Activated CD4-positive, alpha-beta T cell treated with anti-CD3 and anti-CD28 coated beads for 4 hours (primary cell): ENCODE results near the gene DNAJC2.
"Not testable (repeated sequence)": the region's sequence is repeated elsewhere in the genome, so short reads cannot be mapped to it uniquely, and the experiment has no call there.

Source experiments
- DNase-seq, 2 donors: peaks; one replicate each; pipeline ENCODE4 v3.0.0-alpha.2; 2020

Gene DNAJC2

DNA sequence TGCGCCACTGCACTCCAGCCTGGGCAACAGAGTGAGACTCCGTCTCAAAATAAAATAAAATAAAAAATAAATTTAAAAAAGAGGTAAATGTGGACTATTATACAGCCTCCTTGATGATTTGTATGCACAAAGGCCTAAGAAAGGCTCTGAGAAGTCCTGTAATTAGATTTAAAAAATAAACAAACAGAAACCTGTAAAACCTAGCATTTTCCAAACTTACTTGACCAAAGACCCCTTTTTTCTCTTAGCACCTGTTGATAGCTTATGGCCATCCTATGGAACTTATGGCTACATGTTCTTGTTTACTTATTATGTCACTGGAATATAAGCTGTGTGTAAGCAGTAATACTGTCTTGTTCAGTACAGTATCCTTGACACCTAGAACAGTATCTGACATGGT lies 5.7 kb downstream of the DNAJC2 start:
- DNase-seq, result no peak

DNA sequence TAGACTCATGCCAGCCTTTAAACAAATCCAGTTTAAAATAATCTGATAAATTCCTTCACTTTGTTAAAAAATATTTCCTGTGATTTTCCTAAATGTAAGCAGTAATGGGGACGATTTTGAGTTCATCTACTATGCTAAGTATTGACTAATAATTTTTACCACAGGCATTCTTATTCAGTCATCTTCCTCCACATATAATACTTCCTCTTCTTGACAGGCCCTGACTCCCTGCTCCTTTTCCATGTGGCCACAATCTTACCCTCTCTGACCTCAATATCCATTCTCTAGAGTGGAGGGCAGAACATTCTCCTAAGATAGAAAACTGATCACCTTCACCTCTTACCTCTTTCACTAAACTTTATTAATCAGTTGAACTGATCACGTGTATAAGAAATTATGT lies 7.8 kb downstream of the DNAJC2 start:
- no peak for DNase-seq

GRCh38 chr7:103325744-103326143 lies 18.8 kb downstream of the DNAJC2 start:
- DNase-seq, result no peak

- no peak for DNase-seq
Measured at GRCh38 chr7:103317009-103317408, 27.6 kb downstream of the DNAJC2 start.

- DNase-seq, result no peak
Measured at GRCh38 chr7:103316380-103316941, 28.1 kb downstream of the DNAJC2 start.

DNA sequence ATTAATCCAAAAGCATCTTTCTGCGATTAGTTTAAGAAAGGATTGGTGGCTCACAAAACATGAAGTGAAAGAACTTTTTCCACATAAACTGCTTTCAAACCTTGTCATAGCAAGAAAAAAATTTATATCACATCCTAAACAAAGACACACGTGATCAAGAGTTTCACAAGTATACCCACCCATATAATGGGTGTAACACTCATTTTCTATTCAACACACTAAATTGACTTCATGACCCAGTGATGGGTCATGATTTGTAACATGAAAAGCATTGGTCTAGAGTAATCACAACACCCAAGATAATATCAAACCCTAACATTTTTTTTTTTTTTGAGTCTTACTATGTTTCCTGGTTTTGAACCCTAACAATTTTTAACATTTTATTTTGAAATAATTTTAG lies 29.7 kb downstream of the DNAJC2 start:
- no peak for DNase-seq

DNA sequence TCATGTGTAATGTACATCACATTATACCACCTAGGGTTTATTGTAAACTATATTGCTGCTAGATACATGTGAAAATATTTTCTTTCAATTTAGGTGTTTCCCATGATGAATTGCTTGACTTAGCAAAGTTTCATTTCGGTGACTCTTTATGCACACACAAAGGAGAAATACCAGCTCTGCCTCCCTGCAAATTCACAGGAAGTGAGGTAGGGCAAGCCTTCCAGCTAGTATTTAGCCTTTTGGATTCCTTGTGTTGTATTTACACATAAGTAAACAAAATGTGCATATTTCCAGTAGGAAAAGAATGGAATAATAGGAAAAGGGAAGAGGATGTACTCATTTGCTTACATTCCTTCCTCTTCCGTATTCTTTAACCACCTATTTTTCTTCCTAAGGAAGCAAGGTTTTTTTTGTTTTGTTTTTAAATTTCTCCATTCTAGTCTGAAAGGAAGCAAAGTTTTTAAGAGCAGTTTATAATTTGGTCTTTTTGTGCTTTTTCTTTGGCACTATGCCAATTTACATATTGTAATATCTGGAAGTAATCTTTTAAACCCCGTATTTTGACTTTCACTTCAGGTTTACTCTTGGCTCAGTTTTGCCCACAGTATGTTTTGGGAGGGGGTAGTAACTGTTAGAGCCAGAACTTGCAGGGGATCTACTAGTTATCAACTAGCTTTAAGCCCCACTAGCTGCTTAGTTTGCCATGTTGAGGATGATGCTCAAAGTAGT lies 36.9 kb downstream of the DNAJC2 start:
- DNase-seq, result no peak

- DNase-seq, result no peak
Measured at GRCh38 chr7:103301441-103301840, 43.1 kb downstream of the DNAJC2 start.

GRCh38 chr7:103299660-103300059 lies 44.9 kb downstream of the DNAJC2 start:
- DNase-seq, result no peak

GRCh38 chr7:103297837-103298179 lies 46.8 kb downstream of the DNAJC2 start:
- DNase-seq, result no peak

GRCh38 chr7:103296901-103297836 lies 47.4 kb downstream of the DNAJC2 start, which contains the start of gene PMPCB:
TSS of gene PMPCB (plus strand) at chr7:103297435. CDS start at chr7:103297460, 25 bp downstream.
- DNase-seq, result peak; percentile 91 to 95

DNA sequence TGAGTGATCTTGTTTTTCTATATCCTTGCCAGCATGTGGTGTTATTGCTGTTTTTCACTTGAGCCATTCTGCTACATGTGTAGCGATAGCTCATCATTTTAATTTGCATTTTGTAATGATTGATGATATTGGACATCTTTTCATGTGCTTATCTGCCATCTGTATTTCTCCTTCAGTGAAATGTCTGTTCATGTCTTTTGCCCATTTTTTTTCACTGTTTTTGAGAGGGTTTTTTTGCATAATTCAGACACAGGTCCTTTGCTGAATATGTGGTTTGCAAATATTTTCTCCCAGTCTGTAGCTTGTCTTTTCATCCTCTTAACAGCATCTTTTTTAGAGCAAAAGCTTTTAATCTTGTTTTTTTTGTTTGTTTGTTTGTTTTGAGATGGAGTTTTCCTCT lies 51.0 kb downstream of the DNAJC2 start:
- no peak for DNase-seq

GRCh38 chr7:103292122-103292521 lies 52.4 kb downstream of the DNAJC2 start:
- no peak for DNase-seq

DNA sequence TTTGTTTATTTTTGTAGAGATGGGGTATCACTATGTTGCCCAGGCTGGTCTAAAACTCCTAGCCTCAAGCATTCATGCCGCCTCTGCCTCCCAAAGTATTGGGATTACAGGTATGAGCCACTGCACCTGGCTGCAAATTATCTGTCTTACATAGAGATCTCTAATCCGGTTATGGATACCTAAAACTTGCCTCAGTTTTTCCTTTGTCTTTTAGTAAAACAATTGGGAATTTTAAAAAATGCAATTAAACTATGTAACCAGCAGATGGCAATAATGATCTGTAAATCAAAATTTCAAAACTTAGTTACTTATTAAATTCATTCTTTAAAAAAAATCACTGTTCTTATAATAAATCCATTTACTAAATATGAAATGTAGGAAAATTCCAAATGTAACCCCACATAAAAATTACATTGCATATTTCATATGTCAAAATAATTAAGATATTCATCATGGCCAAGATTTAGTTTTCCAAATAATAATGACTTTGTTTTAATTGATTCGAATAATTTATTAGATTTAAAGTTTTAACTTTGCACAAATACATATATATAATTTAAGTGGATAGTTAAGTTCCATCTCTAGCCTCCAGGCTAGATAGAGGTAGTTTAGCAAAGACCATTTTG lies 61.7 kb downstream of the DNAJC2 start:
- DNase-seq, result not testable (repeated sequence)

DNA sequence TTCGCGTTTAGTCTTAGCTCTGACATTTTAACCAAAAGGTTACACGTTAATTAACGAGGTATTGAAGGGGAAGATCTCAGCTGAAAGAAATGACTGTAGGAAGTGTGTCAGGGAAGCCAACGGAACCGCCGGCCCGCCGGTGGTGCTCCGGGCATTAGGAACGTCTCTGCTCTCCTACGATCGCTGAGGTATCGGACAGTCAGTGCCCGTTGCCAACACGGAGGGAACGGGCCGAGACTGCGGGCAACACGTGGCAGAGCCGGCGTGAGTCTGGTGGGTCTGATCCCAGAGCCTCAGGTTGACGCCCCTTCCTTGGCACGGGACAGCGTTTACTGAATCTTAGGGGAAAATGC lies 63.8 kb downstream of the DNAJC2 start:
- DNase-seq, result peak in 1 of 2 donors; percentile 5

GRCh38 chr7:103279963-103280802 lies 64.4 kb downstream of the DNAJC2 start:
- DNase-seq, result peak; percentile 89 to 91

DNA sequence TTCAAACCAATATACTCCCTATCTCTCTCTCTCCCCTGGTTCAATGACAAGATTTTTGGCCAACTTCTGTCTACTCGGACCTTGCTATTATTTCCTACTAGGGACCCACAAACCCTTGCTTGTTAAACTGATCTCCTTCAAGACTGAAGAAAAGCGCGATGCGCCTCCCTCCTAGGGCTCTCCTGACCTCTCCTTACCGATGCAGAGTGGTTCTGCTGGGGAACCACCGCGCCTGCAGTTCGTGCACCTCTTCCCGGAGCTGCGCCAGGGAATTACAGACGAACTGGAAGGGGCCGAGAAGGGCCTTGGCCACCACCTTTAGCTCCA lies 65.0 kb downstream of the DNAJC2 start:
- DNase-seq, result peak in 1 of 2 donors; percentile 9

- DNase-seq, result not testable (repeated sequence)
Measured at GRCh38 chr7:103278195-103278594, 66.4 kb downstream of the DNAJC2 start.

DNA sequence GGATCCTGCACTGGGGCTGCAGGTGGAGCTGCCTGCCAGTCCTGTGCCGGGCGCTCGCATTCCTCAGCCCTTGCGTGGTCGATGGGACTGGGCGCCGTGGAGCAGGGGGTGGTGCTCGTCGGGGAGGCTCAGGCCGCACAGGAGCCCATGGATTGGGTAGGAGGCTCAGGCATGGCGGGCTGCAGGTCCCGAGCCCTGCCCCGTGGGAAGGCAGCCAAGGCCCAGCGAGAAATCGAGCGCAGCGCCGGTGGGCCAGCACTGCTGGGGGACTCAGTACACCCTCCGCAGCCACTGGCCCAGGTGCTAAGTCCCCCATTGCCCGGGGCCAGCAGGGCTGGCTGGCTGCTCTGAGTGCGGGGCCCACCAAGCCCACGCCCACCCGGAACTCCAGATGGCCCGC lies 69.7 kb downstream of the DNAJC2 start:
- DNase-seq, result not testable (repeated sequence)

DNA sequence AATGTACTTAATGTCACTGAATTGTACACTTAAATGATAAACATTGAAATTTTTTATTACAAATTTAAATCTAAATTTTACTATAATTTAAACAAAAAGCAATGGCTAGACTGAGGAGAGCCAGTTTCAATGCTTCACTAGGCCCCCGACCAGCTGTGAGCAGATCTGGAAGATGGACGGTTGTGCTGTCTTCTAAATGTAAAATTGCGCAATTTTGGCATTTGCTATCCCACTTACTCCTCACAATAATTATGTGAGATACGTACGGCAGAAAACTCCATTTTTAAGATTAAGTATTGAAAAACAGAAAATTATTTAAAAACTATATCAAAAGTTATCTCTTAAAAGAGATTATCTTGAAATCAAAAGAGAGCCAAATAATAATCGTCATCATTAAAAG lies 71.2 kb downstream of the DNAJC2 start:
- not testable (repeated sequence) for DNase-seq

DNA sequence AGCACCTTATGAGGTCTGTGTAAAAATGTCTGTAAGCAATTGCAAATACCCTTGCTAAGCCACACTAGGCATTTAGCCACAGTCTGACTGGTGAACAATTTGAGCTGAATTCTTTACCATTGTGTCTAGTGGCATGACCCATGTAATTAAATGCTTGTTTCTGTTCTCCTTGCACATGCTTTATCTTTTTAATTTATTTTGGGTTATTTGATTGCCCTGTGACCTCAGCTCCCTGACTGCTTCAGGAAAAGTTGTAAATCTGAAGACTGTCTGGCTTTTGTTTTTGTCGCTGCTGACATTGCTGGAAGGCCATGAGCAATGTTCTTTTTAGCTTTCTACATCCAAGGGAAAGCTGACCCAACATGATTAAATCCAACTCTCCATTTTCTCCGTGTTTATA lies 78.3 kb downstream of the DNAJC2 start:
- DNase-seq, result not testable (repeated sequence)

GRCh38 chr7:103264054-103264453 lies 80.5 kb downstream of the DNAJC2 start:
- not testable (repeated sequence) for DNase-seq
